PC-9 (cell line): ENCODE results near the gene CLEC16A.

Source experiments
- CTCF ChIP-seq: fragments of 200-600 bp; sonication (generic); conservative IDR thresholded peaks from 2 replicates; pipeline ENCODE4 v1.6.1; 2017; ENCODE audit warnings: mixed run types, antibody characterized with exemption, mild to moderate bottlenecking, moderate library complexity
- EZH2 ChIP-seq: fragments of 200-600 bp; sonication (generic); IDR thresholded peaks from 2 replicates; pipeline ENCODE4 v1.8.0; 2017; ENCODE audit warnings: antibody characterized with exemption, low read depth

DNA sequence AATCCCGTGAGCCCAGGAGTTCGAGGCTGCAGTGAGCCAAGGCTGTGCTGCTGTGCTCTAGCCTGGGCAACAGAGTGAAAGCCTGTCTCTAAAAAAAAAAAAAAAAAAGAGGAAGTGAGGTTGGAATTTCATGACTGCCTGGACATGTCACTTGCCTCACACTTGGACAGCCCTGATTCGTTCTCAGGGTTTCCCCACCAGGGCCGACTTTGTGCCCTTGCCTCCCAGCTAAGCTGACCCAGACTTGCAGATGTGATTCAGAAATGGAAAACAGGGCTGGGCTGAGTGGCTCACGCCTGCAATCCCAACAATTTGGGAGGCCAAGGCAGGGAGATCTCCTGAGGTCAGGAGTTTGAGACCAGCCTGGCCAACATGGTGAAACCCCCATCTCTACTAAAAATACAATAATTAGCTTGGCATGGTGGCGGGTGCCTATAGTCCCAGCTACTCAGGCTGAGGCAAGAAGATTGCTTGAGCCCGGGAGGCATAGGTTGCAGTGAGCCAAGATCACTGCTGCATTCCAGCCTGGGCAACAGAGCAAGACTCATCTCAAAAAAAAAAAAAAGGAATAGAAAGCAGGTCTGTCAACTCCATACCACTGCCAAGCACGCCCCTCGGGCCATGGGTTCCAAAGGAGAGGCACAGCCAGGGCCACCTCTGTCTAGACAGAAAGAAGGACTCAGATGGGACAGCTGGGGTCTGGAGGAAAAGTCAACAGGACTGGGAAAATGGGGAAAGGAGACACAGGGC lies 264.7 kb downstream of the CLEC16A start:
- TF ChIP-seq EZH2 (no peak), CTCF (no peak)
